Measurements from ENCODE around the gene CD81. TPM values are rescaled to one million over a fixed set of nuclear protein-coding genes. Genes with fewer than 3 reads are reported as not detected.

CD81 gene
- total RNA-seq, 2 donors from 2014 or later: 433 to 528 TPM

- Histone ChIP-seq H3K27ac (no peak overlapping the region), H3K9me3 (peaks cover 0 to 11% of the 10 kb centered on the region in 2 donors), H3K4me3 (no peak overlapping the region), H3K4me1 (no peaks in the 10 kb centered on the region), H3K36me3 (no peaks in the 10 kb centered on the region), H3K27me3 (no peaks in the 10 kb centered on the region)
- DNase-seq (ENCODE audit: low spot score): no peak
- TF ChIP-seq CTCF (IDR thresholded peaks at IDR 0.05): no peak
Observed at GRCh38 chr11:2345050-2345449, 32.1 kb upstream of the CD81 start.

GRCh38 chr11:2346014-2346413 is 31.1 kb upstream of the CD81 start:
- H3K27me3 ChIP-seq: no peaks in the 10 kb centered on the region
- H3K27ac ChIP-seq: no peak overlapping the region
- no peaks in the 10 kb centered on the region for H3K4me1 ChIP-seq
- TF ChIP-seq CTCF (IDR thresholded peaks at IDR 0.05): no peak
- no peak overlapping the region for H3K4me3 ChIP-seq
- no peaks in the 10 kb centered on the region for H3K36me3 ChIP-seq
- DNase-seq (ENCODE audit: low spot score): no peak
- H3K9me3 ChIP-seq: peaks cover 0 to 12% of the 10 kb centered on the region in 2 donors

DNA sequence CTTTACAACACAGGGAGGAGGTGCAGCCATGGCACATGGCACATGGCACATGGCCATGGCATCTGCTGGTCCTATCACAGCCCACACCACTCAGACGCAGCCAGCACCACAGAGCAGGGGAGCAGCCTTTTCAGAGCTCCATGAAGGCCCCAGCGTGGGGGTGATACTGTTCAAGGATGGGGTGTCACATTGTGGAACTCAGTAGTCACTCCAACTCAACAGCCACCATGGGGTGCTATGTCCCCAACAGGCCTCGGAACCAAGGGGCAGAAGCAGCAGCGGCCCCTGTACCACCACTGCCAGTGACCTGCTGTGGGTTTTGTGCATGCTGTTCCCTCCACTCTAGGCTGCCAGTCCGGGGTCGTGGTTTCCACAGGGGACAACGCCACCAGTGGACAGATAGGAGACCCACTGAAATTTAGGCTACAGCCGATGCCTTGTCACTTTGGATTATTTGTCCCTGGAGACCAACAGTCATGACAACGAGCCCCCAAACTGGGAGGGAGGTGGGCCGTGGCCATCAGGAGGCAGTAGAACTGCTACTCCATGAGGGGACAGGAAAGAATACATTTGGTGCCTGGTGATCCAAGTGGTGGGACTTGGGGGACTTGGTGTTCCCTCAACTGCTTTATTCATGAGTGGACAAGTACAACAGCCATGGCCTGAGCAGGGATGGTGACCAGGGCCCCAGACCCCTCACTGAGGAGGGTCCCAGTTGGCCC is 30.4 kb upstream of the CD81 start:
- H3K4me3 ChIP-seq: no peak overlapping the region
- TF ChIP-seq CTCF (IDR thresholded peaks at IDR 0.05): no peak
- no peaks in the 10 kb centered on the region for H3K4me1 ChIP-seq
- no peak overlapping the region for H3K27ac ChIP-seq
- DNase-seq (ENCODE audit: low spot score): no peak
- no peaks in the 10 kb centered on the region for H3K36me3 ChIP-seq
- no peaks in the 10 kb centered on the region for H3K27me3 ChIP-seq
- peaks cover 0 to 12% of the 10 kb centered on the region in 2 donors for H3K9me3 ChIP-seq

GRCh38 chr11:2347308-2347830 is 29.7 kb upstream of the CD81 start:
- no peak for TF ChIP-seq CTCF (IDR thresholded peaks at IDR 0.05)
- H3K27me3 ChIP-seq: no peaks in the 10 kb centered on the region

DNA sequence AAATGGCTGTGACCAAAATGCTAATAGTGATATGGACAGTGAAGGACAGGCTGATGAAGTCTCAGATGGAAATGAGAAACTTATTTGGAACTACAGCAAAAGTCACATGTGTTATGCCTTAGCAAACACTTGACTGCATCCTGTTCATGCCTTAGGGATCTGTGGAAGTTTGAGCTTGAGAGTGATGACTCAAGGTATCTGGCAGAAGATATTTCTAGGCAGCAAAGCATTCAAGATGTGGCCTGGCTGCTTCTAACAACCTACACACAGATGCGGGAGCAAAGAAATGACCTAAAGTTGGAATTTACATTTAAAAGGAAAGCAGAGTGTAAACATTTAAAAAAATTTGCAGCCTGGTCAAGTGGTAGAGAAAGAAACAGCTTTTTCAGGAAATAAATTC is 28.1 kb upstream of the CD81 start:
- H3K4me3 ChIP-seq: no peak overlapping the region
- H3K9me3 ChIP-seq: peaks cover 0 to 12% of the 10 kb centered on the region in 2 donors
- no peak for DNase-seq (ENCODE audit: low spot score)
- H3K4me1 ChIP-seq: no peaks in the 10 kb centered on the region
- H3K27ac ChIP-seq: no peak overlapping the region
- H3K27me3 ChIP-seq: no peaks in the 10 kb centered on the region
- no peak for TF ChIP-seq CTCF (IDR thresholded peaks at IDR 0.05)
- no peaks in the 10 kb centered on the region for H3K36me3 ChIP-seq

More at GRCh38 chr11:2347308-2347830, 29.7 kb upstream of the CD81 start:
- Histone ChIP-seq H3K4me1 (no peaks in the 10 kb centered on the region), H3K4me3 (no peak overlapping the region), H3K9me3 (peaks cover 0 to 12% of the 10 kb centered on the region in 2 donors), H3K27ac (no peak overlapping the region), H3K36me3 (no peaks in the 10 kb centered on the region)
- no peak for DNase-seq (ENCODE audit: low spot score)
